HepG2 (cell line): ENCODE measurements around the gene RHEBL1. TPM values are rescaled to one million over a fixed set of nuclear protein-coding genes. Genes with fewer than 3 reads are reported as not detected.
A peak's percentile ranks its signal among the peaks of the same experiment; 100 is the strongest.

Experiments used
- DPF2 ChIP-seq: sonication (generic); formaldehyde crosslinking; IDR thresholded peaks from 2 replicates; pipeline ENCODE4 v1.4.0; 2020; ENCODE audit warnings: mild to moderate bottlenecking, low read depth, missing genetic modification reagents, borderline replicate concordance
- FOXM1 ChIP-seq: sonication (generic); formaldehyde crosslinking; IDR thresholded peaks from 2 replicates; pipeline ENCODE4 v1.5.0; 2020; ENCODE audit warnings: missing genetic modification reagents
- HMG20B ChIP-seq: conservative IDR thresholded peaks from 2 replicates; pipeline ENCODE4 v1.6.1; 2016; ENCODE audit warnings: missing genetic modification reagents, missing compliant biosample characterization
- ISL2 ChIP-seq: sonication (generic); formaldehyde crosslinking; IDR thresholded peaks from 2 replicates; pipeline ENCODE4 v1.5.0; 2020; ENCODE audit warnings: missing genetic modification reagents
- RAD21 ChIP-seq: fragments of 450-650 bp; formaldehyde crosslinking; IDR thresholded peaks from 2 replicates; pipeline ENCODE4 v1.5.0; 2020; ENCODE audit warnings: mild to moderate bottlenecking
- RBFOX2 ChIP-seq: fragments of 200-400 bp; formaldehyde crosslinking; IDR thresholded peaks from 2 replicates; pipeline ENCODE4 v1.6.1; 2017; ENCODE audit warnings: low read depth, mild to moderate bottlenecking, low read length
- RXRA ChIP-seq: sonication (generic); formaldehyde crosslinking; IDR thresholded peaks from 2 replicates; pipeline ENCODE4 v1.5.1; 2020; ENCODE audit warnings: missing genetic modification reagents
- STAG1 ChIP-seq: sonication (generic); formaldehyde crosslinking; IDR thresholded peaks from 2 replicates; pipeline ENCODE4 v1.4.0; 2020; ENCODE audit warnings: missing genetic modification reagents
- TARDBP ChIP-seq: sonication (generic); formaldehyde crosslinking; IDR thresholded peaks from 2 replicates; pipeline ENCODE4 v1.8.0; 2022; ENCODE audit warnings: mild to moderate bottlenecking, missing genetic modification reagents
- polyA plus RNA-seq, 8 experiments: library from polyadenylated mRNA; depleted of rRNA in 3 of 8; stranded (reverse) in 7 of 8; unstranded in 1 of 8; fragments of >200 nt; fragmentation: Illumina TruSeq in 4 of 8; extraction: Trizol in 4 of 8; gene quantifications; 2 replicates each; pipeline versions ENCODE4 v1.2.1 to v1.2.3, GENCODE V29; 2011 to 2016; ENCODE audit warnings: low read depth in 4 of 8, missing spikeins in 1 of 8, mixed read lengths in 1 of 8; ENCODE audit not compliant: insufficient read depth in 1 of 8
- total RNA-seq, 5 experiments: library from RNA; depleted of rRNA; stranded (reverse); fragments of >200 nt; fragmentation: Illumina TruSeq; extraction: Trizol; gene quantifications; 2 replicates each; pipeline ENCODE4 v1.2.3, GENCODE V29; 2016; ENCODE audit warnings: low read depth in 1 of 5
- TF ChIP-seq, protein P1 (sequence below): sonication (generic); formaldehyde crosslinking; IDR thresholded peaks from 2 replicates; pipeline ENCODE4 v1.4.0; 2020; ENCODE audit warnings: missing genetic modification reagents
- TF ChIP-seq, protein P2 (sequence below), 2 experiments: sonication (generic) in 1 of 2; formaldehyde crosslinking in 1 of 2; IDR thresholded peaks; 2 replicates each; pipeline versions ENCODE4 v1.4.0 to v1.6.1; 2018 to 2020; ENCODE audit warnings: missing genetic modification reagents in 2 of 2, borderline replicate concordance in 1 of 2, low read depth in 1 of 2, mild to moderate bottlenecking in 1 of 2, missing biosample characterization in 1 of 2
- TF ChIP-seq, protein P3 (sequence below): sonication (generic); formaldehyde crosslinking; IDR thresholded peaks from 2 replicates; pipeline ENCODE4 v1.5.0; 2020; ENCODE audit warnings: mild to moderate bottlenecking, missing genetic modification reagents, moderate library complexity
- TF ChIP-seq, protein P4 (sequence below): sonication (generic); formaldehyde crosslinking; IDR thresholded peaks from 2 replicates; pipeline ENCODE4 v1.4.0; 2020; ENCODE audit warnings: mild to moderate bottlenecking, missing genetic modification reagents
- TF ChIP-seq, protein P5 (sequence below): sonication (generic); formaldehyde crosslinking; IDR thresholded peaks from 2 replicates; pipeline ENCODE4 v1.9.0; 2021; ENCODE audit warnings: missing genetic modification reagents, mild to moderate bottlenecking, borderline replicate concordance
- TF ChIP-seq, protein P6 (sequence below): IDR thresholded peaks from 2 replicates; pipeline ENCODE4 v1.6.1; 2018; ENCODE audit warnings: missing genetic modification reagents, mild to moderate bottlenecking, missing compliant biosample characterization

Gene RHEBL1
- total and polyA plus RNA-seq, 2 of the 13 experiments (the other 11 are each of a cell fraction or from before 2014, with no cell fraction given) = 1.4 to 2.5 TPM

DNA sequence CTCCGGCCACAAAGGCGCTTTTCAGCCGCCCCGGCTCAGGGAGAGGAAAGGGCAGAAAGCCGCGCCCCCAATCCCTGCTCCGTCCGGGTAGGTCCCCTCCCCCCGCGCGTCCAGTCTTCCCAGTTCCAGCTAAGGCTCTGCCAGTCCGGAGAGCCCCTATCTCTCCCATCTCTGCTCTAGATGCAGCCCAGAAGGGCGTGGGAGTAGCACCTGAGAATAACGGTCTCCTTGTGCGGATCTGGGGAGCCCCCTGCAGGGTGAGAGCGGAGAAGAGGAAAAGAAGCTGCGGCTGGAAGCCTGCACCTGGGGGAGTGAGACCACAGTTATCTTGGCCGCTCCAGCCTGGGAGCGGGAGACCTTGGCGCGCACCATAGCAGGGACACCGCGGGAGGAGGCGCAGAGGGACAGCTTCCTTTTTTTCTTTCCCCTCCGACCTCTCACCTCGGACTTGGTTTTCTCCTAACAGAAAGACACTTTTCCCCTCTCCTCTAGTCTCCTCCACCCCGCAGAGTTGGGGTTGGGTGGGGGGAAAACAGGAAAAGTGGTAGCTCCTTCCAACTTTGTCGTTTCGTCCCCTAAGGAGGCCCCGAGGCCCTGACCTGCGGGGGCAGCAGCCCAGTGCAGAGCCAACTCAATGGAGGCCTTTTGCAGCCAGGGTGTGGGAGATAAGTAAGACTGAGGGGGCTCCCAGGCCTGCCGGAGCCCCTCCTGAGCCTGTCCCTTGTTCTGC lies 22.5 kb upstream of the RHEBL1 start (continued):
- TF ChIP-seq, protein P1, sequence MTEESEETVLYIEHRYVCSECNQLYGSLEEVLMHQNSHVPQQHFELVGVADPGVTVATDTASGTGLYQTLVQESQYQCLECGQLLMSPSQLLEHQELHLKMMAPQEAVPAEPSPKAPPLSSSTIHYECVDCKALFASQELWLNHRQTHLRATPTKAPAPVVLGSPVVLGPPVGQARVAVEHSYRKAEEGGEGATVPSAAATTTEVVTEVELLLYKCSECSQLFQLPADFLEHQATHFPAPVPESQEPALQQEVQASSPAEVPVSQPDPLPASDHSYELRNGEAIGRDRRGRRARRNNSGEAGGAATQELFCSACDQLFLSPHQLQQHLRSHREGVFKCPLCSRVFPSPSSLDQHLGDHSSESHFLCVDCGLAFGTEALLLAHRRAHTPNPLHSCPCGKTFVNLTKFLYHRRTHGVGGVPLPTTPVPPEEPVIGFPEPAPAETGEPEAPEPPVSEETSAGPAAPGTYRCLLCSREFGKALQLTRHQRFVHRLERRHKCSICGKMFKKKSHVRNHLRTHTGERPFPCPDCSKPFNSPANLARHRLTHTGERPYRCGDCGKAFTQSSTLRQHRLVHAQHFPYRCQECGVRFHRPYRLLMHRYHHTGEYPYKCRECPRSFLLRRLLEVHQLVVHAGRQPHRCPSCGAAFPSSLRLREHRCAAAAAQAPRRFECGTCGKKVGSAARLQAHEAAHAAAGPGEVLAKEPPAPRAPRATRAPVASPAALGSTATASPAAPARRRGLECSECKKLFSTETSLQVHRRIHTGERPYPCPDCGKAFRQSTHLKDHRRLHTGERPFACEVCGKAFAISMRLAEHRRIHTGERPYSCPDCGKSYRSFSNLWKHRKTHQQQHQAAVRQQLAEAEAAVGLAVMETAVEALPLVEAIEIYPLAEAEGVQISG (CRISPR knock-in tag) = 0 out of 2 replicates have a peak, but pooled peaks have one; percentile 33
- TF ChIP-seq, protein P2, sequence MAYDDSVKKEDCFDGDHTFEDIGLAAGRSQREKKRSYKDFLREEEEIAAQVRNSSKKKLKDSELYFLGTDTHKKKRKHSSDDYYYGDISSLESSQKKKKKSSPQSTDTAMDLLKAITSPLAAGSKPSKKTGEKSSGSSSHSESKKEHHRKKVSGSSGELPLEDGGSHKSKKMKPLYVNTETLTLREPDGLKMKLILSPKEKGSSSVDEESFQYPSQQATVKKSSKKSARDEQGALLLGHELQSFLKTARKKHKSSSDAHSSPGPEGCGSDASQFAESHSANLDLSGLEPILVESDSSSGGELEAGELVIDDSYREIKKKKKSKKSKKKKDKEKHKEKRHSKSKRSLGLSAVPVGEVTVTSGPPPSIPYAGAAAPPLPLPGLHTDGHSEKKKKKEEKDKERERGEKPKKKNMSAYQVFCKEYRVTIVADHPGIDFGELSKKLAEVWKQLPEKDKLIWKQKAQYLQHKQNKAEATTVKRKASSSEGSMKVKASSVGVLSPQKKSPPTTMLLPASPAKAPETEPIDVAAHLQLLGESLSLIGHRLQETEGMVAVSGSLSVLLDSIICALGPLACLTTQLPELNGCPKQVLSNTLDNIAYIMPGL (CRISPR knock-in tag; IDR thresholded peaks at IDR 0.05; ENCODE audit: borderline replicate concordance in 1 of 2, low read depth in 1 of 2) = 0 out of 4 replicates have a peak, but pooled peaks of 1 of the 2 experiments have one; percentile 31
- TF ChIP-seq, protein P3, sequence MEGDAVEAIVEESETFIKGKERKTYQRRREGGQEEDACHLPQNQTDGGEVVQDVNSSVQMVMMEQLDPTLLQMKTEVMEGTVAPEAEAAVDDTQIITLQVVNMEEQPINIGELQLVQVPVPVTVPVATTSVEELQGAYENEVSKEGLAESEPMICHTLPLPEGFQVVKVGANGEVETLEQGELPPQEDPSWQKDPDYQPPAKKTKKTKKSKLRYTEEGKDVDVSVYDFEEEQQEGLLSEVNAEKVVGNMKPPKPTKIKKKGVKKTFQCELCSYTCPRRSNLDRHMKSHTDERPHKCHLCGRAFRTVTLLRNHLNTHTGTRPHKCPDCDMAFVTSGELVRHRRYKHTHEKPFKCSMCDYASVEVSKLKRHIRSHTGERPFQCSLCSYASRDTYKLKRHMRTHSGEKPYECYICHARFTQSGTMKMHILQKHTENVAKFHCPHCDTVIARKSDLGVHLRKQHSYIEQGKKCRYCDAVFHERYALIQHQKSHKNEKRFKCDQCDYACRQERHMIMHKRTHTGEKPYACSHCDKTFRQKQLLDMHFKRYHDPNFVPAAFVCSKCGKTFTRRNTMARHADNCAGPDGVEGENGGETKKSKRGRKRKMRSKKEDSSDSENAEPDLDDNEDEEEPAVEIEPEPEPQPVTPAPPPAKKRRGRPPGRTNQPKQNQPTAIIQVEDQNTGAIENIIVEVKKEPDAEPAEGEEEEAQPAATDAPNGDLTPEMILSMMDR (CRISPR knock-in tag) = peak; percentile 78
- TF ChIP-seq ISL2 (CRISPR knock-in tag) = 0 out of 2 replicates have a peak, but pooled peaks have one; percentile 29
- TF ChIP-seq DPF2 (CRISPR knock-in tag) = no peak
- TF ChIP-seq, protein P4, sequence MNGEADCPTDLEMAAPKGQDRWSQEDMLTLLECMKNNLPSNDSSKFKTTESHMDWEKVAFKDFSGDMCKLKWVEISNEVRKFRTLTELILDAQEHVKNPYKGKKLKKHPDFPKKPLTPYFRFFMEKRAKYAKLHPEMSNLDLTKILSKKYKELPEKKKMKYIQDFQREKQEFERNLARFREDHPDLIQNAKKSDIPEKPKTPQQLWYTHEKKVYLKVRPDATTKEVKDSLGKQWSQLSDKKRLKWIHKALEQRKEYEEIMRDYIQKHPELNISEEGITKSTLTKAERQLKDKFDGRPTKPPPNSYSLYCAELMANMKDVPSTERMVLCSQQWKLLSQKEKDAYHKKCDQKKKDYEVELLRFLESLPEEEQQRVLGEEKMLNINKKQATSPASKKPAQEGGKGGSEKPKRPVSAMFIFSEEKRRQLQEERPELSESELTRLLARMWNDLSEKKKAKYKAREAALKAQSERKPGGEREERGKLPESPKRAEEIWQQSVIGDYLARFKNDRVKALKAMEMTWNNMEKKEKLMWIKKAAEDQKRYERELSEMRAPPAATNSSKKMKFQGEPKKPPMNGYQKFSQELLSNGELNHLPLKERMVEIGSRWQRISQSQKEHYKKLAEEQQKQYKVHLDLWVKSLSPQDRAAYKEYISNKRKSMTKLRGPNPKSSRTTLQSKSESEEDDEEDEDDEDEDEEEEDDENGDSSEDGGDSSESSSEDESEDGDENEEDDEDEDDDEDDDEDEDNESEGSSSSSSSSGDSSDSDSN = peak; percentile 62
- no peak for TF ChIP-seq RBFOX2
- TF ChIP-seq STAG1 (CRISPR knock-in tag) = peak; percentile 54
- no peak for TF ChIP-seq FOXM1 (CRISPR knock-in tag)
- TF ChIP-seq, protein P5, sequence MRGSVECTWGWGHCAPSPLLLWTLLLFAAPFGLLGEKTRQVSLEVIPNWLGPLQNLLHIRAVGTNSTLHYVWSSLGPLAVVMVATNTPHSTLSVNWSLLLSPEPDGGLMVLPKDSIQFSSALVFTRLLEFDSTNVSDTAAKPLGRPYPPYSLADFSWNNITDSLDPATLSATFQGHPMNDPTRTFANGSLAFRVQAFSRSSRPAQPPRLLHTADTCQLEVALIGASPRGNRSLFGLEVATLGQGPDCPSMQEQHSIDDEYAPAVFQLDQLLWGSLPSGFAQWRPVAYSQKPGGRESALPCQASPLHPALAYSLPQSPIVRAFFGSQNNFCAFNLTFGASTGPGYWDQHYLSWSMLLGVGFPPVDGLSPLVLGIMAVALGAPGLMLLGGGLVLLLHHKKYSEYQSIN (CRISPR knock-in tag) = no peak
- TF ChIP-seq, protein P6, sequence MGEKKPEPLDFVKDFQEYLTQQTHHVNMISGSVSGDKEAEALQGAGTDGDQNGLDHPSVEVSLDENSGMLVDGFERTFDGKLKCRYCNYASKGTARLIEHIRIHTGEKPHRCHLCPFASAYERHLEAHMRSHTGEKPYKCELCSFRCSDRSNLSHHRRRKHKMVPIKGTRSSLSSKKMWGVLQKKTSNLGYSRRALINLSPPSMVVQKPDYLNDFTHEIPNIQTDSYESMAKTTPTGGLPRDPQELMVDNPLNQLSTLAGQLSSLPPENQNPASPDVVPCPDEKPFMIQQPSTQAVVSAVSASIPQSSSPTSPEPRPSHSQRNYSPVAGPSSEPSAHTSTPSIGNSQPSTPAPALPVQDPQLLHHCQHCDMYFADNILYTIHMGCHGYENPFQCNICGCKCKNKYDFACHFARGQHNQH (CRISPR knock-in tag) = peak; percentile 18; the same call in 1 of the 2 replicates
- peak; percentile 15; the same call in 1 of the 2 replicates for TF ChIP-seq RAD21 (CRISPR knock-in tag)
- TF ChIP-seq HMG20B = 0 out of 2 replicates have a peak, but pooled peaks have one; percentile 29
- TF ChIP-seq RXRA (CRISPR knock-in tag) = 0 out of 2 replicates have a peak, but pooled peaks have one; percentile 36
- no peak for TF ChIP-seq TARDBP
